M059J (cell line): ENCODE data around the gene OBP2B. TPM values are rescaled to one million over a fixed set of nuclear protein-coding genes. Genes with fewer than 3 reads are reported as not detected.
"Not testable (repeated sequence)": the region's sequence is repeated elsewhere in the genome, so short reads cannot be mapped to it uniquely, and the experiment has no call there.

Source experiments
- DNase-seq: peaks from one replicate; pipeline ENCODE4 v3.0.0-alpha.2; 2012; ENCODE audit warnings: low read depth
- total RNA-seq: library from RNA; depleted of rRNA; stranded (reverse); fragments of >200 nt; shearing (Covaris generic); gene quantifications from 2 replicates; pipeline ENCODE4 v1.2.3, GENCODE V29; 2014; rRNA removed

Gene OBP2B, protein sequence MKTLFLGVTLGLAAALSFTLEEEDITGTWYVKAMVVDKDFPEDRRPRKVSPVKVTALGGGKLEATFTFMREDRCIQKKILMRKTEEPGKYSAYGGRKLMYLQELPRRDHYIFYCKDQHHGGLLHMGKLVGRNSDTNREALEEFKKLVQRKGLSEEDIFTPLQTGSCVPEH
- total RNA-seq: not detected in 2 replicates

- DNase-seq: not testable (repeated sequence)
These were observed at the start of gene OBP2B for GRCh38 chr9:133208880-133209300. OBP2B (minus strand) TSS chr9:133209250; CDS start chr9:133209199, 51 bp downstream.

DNA sequence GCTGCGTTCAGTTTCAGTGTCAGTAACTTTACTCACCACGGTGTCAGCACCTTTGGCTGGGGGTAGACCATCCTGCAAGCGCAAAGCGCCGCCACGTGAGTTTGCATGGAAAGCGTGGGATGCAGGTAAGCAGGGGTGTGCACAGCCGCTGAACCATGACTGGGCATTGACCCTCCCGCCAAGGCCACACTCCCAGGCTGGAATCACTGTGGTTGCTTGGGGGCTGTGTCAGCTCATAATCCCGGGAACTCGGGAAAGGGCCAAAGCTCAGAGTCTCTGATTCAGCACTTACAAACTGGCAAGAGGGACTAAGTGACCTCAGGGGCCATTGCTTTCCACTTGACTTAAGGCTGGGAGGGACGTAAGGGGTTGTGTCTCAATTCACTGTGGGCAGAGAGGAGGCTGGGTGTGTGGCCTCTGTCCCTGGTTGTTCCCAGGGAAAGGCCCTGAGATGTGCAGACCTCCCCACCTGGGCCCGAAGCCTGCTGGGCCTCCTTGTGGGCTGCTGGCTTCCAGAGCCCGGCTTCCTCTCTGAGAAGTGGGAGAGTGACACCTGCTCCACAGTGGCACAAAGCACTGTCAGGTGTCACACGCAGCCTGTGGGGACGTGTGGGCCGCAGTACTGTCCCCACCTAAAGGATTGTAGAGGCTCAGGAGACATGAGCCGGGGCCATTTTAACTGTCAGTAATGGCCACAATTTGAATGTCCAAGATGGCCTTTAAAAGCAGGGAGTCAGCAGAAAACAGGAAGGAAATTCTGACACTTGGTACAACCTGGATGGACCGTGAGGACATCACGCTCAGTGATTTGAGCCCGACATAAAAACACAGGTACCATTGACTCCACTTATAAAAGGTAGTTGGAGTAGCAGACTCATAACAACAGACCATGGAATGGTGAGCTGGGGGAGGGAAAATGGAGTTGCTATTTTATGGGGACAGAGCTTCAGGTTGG, 49.3 kb upstream of the OBP2B start:
- peak; percentile 16 for DNase-seq

DNA sequence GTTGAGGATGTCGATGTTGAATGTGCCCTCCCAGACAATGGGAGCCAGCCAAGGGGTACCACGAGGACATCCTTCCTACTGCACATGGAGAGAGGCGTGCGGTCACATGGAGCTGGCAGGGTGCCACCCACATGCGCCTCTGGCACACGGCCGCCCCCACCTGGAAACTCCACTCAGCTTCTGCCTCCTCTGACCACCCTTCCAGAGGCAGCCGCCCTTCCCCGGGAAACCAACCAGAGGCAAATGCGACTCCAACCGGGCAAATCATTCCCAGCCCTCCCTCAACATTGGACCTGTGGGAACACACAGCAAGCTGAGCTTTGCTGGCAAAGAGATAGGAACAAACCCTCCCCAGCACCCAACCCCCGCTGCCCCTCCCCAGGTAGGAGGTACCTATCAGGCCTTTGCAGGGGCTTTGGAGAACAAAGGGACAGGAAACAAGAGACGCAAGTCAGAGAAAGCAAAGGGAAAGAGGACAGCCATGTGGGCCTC, 48.5 kb upstream of the OBP2B start:
- DNase-seq: no peak

- peak; percentile 25 for DNase-seq
These were observed 47.6 kb upstream of the OBP2B start for GRCh38 chr9:133256686-133257091.

DNA sequence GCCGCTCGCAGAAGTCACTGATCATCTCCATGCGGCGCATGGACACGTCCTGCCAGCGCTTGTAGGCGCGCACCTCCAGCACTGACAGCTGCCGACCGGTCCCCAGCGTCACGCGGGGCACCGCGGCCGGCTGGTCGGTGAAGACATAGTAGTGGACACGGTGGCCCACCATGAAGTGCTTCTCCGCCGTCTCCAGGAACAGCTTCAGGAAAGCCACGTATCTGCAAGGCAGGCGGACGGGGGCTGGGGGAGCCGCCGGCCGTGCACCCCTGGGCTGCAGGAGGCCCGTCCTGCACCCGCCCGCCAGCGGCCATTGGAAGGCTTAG, 47.0 kb upstream of the OBP2B start:
- no peak for DNase-seq

DNA sequence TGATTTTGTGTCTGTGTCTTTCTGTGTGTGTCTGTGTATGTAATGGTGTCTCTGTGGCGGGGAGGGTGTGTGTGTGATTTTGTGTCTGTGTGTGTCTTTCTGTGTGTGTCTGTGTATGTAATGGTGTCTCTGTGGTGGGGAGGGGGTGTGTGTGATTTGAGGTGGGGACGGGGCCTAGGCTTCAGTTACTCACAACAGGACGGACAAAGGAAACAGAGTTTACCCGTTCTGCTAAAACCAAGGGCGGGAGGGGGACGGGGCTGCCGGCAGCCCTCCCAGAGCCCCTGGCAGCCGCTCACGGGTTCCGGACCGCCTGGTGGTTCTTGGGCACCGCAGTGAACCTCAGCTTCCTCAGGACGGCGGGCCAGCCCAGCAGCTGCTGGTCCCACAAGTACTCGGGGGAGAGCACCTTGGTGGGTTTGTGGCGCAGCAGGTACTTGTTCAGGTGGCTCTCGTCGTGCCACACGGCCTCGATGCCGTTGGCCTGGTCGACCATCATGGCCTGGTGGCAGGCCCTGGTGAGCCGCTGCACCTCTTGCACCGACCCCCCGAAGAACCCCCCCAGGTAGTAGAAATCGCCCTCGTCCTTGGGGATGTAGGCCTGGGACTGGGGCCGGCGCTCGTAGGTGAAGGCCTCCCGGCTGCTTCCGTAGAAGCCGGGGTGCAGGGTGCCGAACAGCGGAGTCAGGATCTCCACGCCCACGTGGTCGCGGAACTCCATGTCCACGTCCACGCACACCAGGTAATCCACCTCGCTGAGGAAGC, 46.5 kb upstream of the OBP2B start:
- DNase-seq: no peak

- no peak for DNase-seq
These were observed 45.4 kb upstream of the OBP2B start for GRCh38 chr9:133254471-133254870.

- no peak for DNase-seq
These were observed 44.2 kb upstream of the OBP2B start for GRCh38 chr9:133253268-133253667.

GRCh38 chr9:133252301-133253020, 43.4 kb upstream of the OBP2B start:
- DNase-seq: no peak

DNA sequence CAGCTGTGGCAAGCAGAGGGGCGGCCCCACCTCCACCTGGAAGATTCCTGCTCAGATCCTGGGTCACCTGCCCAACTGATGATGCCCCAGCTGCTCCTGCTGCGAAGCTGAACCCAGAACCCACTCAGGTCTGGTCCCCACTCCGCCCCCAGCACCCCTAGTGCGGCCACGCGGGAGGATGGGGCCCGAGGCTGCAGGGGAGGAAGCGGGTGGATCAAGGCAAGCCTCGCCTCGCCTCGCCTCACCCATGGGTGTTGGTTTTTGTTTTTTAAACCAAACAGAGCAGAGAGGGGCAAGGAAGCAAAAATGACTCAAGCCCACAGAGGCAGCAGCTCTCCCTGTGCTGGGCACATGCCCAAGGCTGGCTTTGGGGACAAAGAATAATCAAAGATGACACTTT, 42.7 kb upstream of the OBP2B start:
- no peak for DNase-seq

DNA sequence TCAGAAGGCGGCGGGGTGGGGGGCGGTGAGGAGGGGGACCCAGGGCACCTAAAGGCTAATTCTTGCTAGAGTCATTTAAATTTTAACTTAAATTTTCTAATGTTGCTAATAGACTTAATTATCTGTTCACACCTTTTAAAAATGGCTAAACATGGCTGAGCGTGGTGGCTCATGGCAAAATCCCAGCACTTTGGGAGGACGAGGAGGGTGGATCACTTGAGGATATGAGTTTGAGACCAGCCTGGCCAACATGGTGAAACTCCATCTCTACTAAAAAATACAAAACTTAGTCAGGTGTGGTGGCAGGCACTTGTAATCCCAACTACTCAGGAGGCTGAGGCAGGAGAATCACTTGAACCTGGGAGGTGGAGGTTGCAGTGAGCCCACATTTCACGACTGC, 42.2 kb upstream of the OBP2B start:
- DNase-seq: not testable (repeated sequence)

GRCh38 chr9:133250741-133251170, 41.7 kb upstream of the OBP2B start:
- DNase-seq: no peak

DNA sequence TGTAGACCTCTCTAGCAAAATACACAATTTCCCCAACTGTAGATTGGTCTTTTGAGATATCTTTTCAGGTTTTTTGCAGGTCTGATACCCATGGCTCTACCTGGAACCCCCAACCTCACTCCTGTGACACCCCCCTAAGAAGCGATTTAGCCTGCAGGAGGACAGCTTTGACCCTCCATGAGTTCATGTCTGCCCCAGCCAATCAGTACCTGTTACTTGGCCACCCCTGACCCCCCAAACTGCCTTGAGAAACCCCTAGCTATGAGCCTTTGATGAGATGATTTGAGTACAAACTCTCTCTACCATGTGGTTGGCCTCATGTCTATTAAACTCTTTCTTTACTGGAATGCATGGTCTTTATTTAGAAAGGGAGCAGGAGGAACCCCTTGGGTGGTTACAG, 40.3 kb upstream of the OBP2B start:
- no peak for DNase-seq

GRCh38 chr9:133248726-133249295, 39.8 kb upstream of the OBP2B start:
- DNase-seq: no peak

DNA sequence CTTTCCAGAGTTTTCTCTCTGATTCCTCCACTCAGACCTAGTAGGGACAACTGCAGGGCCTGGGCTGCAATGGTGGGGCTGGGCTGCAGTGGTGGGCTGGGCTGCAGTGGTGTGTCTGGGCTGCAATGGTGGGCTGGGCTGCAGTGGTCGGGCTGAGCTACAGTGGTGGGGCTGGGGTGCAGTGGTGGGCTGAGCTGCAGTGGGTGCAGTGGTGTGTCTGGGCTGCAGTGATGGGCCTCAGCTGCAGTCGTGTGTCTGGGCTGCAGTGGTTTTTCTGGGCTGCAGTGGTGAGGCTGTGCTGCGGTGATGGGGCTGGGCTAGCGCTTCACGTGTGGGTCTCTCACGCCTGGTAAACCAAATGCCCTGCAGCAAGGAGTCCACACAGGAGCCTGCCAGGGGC, 38.6 kb upstream of the OBP2B start:
- DNase-seq: no peak

DNA sequence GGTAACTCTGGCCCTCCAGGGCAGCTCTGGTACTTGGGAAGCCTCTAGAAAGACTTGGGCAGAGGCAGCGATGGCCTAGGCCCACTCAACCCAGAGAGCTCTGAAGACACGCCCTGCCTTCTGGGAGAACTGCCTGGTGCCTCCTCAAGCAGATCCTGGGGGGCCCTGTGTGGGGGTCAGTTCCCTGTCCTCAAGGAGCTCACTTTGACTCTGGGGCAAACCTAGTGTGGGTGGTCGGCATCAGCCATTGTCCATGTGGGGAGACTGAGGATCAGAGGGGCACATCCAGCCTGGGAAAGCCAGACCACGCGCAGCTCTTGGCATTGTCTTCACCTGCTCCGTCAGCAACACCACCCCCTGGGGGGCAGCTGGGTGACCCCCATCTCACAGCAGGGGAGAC, 37.9 kb upstream of the OBP2B start:
- no peak for DNase-seq

- no peak for DNase-seq
These were observed 37.5 kb upstream of the OBP2B start for GRCh38 chr9:133246562-133246961.

GRCh38 chr9:133242991-133243390, 33.9 kb upstream of the OBP2B start:
- DNase-seq: no peak

GRCh38 chr9:133242241-133242640, 33.2 kb upstream of the OBP2B start:
- DNase-seq: no peak

- DNase-seq: no peak
These were observed 30.6 kb upstream of the OBP2B start for GRCh38 chr9:133239533-133240090.
